Left renal cortex interstitium (tissue), 4 donors: Measurements from ENCODE around the gene ARSG. TPM values are rescaled to one million over a fixed set of nuclear protein-coding genes. Genes with fewer than 3 reads are reported as not detected.
"Not testable (repeated sequence)": the region's sequence is repeated elsewhere in the genome, so short reads cannot be mapped to it uniquely, and the experiment has no call there.

Experiments used
- DNase-seq, 4 donors: peaks; one replicate each; pipeline ENCODE4 v3.0.0-alpha.2; 2013; ENCODE audit warnings: low read depth in 4 of 4, low spot score in 2 of 4, missing footprints in 1 of 4
- polyA plus RNA-seq, 4 donors: library from polyadenylated mRNA; unstranded; fragments of 120-200 nt; gene quantifications; one replicate each; pipeline ENCODE4 v1.2.1, GENCODE V29; 2013; ENCODE audit not compliant: insufficient read length in 4 of 4

Gene ARSG
- 1 to 10 TPM; 3.4 to 6.3 (median 4.9) TPM for polyA plus RNA-seq

DNA sequence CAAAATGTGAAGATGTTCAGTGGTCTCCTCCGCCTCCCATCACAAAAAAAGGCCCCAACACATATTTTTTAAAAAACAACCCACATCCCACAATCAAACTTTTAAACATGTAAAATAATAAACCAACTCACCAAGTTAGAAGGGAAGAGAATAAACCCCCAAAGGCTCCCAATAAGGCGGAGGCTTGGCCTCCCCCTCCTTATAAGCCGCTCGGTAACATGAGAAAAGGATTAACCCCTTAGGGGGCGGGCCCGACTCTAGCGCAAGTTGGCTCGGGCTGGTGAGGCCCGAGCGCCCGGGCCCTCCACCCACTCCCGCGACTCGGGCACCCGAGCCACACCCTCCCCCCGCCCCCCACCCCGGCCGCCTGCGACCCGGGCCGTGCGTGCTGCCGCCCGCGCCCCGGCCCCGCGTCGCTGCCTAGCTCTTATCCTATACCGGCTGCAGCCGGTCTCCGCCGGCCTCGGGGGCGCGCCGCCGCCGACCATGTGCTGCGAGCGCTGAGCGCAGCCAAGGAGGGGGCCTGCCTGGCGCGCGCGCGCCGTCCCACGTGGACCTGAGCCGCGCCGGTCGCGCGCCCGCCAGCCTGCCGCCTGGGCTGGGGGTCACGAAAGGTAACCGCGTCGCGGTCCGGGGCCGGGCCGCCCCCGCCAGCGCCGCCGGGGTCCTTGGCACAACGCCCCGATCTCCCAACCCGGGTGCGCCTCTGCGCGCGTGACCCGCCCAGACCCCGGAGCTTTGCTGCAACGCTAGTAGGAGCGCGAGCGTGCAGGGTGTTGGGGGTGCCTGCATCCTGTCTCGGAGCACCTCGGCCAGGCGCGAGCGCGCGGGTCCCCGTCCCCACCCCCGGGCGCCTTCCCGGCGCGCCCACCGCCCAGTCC is at the start of gene ARSG, which contains the start of gene SLC16A6:
ARSG (plus strand) TSS at position 541 of the 881 bp plus-strand sequence. CDS start 15,999 bp downstream, outside the sequence.
SLC16A6 (minus strand) TSS at position 173 of the 881 bp plus-strand sequence. CDS start 12,807 bp downstream, outside the sequence.
- peak in 2 of 4 donors; percentile 29 to 61 for DNase-seq

DNA sequence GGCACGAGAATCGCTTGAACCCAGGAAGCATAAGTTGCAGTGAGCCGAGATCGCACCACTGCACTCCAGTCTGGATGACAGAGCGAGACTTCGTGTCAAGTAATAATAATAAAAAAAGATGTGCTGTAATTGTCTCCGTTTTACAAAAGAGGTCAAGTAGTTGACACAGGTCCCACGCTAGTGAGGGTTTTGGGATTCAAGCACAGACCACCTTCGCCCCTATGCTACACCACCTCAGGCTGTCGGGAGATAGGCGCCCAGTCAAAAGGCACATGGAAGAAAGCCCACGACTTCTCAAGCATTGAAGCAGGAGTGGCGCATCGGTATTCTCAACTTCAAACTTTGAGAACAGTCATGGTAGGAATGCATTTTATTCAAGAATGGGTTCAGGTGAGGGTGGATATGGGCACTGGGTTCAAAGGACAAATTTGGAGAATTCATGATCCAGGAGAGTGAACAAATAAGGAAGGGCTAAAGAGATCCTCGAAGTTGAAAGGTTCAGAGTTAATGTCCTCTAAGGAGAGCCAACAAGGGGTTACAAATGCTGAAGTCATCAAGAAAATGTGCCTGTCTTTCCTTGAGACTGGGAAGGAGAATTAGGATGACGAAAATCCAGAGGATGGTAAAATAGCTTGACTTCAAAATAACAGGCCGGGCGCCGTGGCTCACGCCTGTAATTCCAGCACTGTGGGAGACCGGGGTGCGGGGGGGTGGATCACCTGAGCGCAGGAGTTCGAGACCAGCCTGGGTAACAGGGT is 44.8 kb upstream of the ARSG start:
- no peak for DNase-seq

DNA sequence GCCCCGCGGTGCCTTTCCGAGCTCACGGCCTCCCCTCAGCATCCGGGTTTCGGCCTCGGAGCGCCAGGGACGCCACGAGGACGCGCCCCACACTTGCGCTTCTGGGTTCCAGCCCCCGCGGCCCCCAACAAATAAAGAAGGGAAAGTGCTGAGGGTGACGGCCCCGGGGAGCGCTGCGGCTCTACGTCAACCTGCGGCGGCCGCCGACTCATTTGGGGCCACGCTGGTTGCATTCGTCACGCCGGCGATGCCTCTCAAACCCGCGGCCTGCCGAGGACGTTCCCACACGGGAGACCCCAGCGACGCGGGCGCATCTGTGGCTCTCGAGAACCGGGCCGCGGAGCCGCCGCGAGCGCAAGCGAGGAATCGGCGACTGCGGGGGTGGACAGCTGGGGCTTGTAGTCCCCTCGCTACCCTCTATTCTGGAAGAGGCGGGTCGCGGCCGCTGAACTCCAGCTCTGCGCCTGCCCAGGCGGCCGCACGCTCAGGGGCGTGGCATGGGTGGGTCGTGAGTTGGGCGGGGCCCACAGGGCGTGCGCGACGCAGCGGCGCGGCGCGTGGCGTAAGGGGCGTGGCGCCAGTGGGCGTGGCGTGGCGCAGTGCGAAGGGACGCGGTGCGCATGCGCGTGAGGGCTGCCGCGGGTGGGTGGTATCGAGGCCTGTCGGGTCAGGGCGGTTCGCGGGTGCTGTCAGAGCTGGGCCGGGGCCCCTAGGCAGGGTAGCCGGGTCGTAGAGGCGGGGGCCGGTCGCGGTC is 43.7 kb upstream of the ARSG start, which contains the start of gene AMZ2:
AMZ2 (plus strand) TSS at position 599 of the 754 bp plus-strand sequence. CDS start 2,145 bp downstream, outside the sequence.
- peak; percentile 85 to 88 (median 87) for DNase-seq

DNA sequence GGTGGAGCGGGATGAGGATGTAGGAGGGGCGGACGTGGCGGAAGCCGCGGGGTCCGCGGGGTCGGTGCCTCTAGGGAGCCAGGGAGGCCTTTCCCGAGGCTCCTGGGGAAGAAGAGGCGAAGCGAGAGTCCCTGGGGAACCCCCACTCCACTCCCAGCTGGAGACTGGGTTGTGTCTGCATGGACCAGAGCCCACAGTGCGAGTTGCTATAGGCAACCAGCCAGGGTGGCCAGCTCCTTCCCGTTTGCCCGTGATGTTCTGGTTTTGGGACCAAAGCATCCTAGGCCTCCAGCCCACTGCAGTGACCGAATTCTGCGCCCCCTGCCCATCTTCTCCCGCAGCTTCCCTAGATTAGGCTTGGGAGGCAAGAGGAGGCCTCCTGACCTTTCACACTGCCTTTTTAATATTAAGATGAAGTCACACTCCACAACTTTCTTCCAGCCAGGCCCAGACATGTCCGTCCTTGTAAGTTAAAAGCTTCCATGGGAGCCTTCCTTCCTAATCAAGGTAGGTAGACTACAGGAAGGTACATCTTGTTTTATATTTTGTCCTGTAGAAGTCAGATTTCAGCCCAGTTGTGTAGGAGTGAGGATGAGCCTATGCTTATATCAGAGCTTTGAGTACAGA is 43.0 kb upstream of the ARSG start:
- DNase-seq, result no peak

DNA sequence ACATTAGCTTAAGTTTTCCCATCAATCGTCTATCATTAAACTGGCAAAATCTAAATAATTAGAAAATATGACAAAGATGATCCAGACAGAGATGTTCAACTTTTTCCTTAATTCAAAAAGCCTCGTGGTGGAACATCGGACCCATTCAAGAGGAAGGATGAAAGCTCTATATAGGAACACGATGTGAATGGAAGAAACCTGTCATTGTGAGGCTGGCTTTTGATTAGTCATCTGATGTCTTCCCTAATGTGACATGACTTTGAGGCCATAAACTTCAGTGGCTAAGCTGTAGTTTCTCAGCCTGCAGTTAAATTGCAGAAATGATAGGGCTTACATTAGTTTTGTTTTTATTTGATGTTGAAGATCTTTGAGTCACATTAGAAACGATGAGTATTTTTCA is 42.4 kb upstream of the ARSG start:
- no peak for DNase-seq

DNA sequence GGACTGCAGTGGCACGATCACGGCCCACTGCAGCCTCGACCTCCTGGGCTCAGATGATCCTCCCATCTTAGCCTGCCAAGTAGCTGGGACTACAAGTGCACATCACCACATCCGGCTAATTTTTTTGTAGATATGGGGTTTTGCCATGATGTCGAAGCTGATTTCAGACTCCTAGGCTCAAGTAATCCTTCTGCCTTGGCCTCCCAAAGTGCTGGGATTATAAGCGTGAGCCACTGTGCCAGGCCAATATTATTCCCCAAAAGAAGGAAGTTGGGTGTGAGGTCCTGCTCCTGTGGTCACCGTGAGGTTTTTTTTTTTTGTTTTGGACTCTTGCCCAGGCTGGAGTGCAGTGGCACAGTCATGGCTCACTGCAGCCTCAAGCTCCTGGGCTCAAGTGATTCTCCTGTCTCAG is 41.9 kb upstream of the ARSG start:
- DNase-seq, result no peak

DNA sequence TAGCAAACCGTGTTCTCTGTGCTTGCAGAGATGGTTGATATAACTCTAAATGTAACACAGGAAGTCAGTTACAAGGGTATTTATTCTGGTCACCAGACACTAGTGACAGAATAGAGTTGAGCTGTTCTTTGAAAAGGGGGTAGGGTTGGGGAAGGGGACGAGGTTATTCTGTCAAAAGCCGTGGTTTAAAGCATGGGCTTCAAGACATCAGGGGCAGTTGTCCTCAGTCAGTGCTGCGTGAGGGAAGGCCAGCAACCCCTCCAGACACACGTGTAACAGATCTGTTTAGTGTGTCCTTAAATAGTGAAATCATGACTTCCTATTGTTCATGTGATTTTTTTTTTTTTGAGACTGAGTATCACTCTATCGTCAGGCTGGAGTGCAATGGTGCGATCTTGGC is 37.9 kb upstream of the ARSG start:
- not testable (repeated sequence) for DNase-seq

DNA sequence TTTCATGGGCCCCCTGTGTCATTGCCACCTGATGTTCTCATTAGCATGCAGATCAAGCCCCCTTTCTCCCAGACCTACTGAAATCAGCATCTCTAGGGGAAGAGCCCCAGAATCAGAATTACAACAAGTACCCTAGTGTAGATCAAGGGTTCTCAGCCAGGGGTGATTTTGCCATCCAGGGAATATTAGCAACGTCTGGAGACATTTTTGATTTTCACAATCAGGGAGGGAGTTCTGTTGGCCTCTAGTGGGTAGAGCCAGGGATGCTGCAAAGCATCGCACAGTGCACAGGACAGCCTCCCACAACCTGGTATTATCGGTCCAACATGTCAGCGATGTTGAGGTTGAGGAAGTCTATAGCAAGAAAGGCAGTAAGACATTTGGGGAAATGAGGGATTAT is 36.1 kb upstream of the ARSG start:
- no peak for DNase-seq

DNA sequence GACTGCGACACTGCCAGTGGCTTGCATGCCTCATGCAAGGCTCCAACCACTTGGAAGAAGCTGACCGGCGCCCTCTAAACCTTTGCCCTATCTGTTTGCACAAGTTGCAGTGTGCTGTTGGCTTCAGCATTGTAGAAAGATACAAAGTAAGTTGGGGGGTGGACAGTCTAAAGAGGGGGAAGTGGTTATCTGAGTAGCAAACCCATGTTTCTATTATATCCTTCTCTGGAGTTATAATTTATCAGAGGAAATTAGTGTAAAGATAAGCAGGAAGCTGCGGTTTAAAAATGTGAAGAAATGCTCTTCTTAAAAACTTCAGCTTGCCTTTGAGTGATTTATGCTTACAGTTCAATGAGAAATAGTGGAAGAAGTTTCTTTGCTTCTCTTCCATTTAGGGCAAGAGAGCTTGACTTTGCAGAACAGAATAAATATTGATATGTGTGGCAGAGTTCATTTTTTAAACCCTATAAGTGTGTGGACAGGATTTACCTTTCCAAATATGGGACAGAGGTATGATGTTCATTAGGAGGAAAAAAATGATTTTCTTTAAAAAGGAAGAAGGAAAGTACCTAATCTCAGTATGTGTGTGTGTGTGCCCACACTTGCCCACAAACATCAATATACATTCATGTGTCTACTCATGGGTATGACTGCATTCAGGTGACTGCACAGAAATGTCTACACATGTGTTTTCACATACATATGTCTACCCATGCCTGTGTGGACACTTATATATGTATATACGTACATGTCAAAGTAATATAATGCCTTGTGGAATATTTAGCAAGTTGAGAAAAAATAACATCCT is 35.4 kb upstream of the ARSG start:
- DNase-seq, result no peak

DNA sequence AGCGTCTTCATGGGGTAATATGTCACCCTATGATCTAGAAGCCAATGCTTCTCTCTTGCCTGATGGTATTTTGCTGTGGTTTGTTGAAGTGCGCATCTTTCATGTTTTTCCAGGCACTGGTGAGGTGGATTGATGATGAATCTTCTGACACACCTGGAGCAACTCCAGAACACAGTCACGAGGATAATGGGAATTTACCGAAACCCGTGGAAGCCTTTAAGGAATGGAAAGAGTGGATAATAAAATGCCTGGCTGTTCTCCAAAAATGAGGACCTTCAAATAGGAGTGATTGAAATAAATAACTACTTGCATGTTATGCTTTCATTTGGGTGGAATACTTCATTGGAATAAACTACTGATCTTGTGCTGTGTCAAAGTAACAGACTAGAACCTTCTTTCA is 34.6 kb upstream of the ARSG start:
- not testable (repeated sequence) for DNase-seq

DNA sequence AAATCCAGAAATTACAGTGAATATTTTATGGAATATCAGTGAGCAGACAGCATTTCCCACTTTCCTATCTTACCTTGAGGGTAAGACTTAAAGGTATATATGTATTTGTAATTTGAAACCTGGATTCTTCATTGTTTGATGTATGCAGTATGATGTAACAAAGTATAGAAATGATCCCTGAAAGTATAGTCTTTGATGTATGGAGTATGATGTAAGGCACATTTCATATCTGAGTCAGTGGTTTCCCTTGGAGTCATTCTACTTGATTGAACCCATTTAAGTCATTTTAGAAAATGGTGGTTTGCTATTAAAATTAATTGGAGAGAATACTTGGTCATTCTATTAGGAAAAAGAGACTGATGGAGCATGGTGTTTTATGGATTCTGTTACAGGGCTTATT is 33.4 kb upstream of the ARSG start:
- no peak for DNase-seq

DNA sequence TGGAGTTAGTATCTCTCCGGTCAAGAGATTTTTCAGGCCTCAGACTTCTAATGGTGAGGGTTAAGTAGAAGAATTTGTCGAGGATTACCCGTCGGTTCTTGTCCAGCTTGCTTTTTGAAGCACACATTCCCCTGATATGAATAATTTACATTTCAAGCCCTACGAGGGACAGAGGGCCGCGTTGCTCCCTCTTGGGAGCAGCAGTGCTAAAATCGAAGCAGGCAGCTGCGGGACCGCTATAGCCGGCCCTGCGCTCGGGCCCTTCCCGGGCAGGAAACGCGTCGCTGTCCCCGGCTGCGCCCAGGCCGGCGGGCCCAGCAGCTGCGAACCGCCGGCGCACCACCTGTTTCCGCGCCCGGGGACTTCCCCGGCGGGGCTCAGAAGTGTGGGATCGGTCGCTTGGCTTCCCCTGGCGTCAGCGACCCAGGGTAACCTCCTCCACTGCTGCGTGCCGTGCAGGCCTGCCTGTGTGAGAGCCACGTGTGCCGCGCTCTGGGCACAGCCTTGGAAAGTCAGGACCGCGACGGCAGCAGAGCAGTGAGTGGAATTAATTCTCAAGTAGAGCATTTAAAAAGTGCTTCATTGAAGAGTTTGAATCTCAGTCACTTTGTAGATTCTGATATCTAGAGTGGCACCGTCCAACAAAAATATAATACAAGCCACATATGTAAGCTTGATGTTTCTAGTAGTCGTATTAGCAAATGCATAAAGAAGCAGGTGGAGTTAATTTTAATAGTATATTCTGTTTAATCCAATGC is 32.2 kb upstream of the ARSG start:
- DNase-seq, result not testable (repeated sequence)

DNA sequence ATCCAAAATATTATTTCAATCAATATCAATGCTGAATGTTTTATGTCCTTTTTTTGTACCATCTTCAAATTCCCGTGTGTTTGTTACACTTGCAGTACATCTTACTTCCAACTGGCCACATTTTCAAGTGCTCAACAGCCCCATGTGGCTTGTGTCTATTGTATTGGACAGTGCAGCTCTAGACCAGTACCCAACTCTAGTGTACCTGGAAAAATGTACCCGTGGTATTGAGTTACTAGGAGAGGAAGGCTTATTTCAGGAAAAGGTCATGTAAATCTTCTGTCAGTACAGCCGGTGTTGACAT is 31.7 kb upstream of the ARSG start:
- DNase-seq, result not testable (repeated sequence)

DNA sequence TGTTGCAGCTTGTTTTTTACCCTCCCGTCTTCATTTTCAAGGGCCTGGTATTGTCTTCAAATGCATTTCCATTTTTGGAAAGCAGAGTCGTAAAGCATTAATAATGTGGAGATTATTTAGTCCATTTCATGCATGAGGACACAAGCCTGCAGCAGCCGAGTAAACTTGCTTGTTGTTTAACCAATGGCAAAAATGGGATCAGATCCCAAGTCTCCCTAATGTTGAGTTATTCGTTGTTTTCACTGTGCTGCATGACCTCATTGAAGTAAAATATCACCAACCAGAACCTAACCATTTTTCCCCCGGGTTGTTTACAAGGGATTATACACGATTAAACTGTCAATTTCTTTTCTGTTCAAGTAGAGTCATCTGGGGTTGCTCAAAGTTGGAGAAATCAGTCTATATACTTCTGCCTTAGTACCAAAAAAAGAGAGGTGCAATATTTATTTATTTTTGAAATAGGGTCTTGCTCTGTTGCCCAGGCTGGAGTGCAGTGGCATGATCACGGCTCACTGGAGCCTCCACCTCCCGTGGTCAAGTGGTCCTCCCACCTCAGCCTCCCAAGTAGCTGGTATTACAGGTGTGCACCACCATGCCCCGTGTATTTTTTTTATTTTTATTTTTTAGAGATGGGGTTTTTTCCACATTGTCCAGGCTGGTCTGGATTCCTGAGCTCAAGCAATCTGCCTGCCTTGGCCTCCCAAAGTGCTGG is 31.1 kb upstream of the ARSG start:
- DNase-seq, result peak in 1 of 4 donors; percentile 19

DNA sequence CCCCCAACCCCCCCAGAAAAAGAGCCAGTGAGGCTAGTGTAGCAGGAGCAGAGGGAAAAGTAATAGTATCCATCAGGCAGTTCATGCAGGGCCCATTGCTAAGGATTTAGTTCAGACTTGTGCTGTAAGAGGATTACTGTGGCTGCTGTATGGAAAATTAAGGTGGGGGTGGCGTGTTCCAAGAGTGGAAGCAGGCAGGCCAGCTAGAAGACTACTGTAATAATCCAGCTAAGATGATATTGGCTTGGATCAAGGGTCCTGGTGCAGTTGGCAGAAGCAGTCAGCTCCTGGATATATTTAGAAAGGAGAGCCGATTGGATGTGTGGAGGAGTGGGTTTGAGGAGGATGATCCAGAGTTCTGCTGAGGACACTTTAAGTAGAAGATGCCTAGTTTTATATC is 28.8 kb upstream of the ARSG start:
- not testable (repeated sequence) for DNase-seq

DNA sequence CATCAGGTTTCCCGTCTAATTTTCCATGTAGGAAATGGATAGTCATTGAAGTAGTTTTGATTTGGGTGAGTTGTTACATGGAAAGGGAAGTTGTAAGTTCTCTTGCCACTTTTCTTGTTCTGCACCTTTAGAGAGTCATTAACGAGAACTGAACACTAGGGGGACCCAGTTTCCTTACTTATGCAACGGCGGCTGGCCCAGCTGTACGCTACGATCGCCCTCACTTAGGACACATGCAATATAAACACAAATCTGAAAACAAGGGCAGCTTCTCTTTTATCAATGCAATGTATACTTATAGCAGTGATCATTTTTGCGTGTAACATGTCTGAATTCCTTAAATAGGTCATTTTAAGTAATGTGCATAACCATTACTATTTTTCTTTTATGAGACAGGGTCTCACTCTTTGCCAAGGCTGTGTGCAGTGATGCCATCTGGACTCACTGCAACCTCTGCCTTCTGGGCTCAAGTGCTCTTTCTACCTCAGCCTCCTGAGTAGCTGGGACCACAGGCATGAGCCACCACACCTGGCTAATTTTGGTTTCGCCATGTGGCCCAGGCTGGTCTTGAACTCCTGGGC is 28.1 kb upstream of the ARSG start:
- DNase-seq, result not testable (repeated sequence)

DNA sequence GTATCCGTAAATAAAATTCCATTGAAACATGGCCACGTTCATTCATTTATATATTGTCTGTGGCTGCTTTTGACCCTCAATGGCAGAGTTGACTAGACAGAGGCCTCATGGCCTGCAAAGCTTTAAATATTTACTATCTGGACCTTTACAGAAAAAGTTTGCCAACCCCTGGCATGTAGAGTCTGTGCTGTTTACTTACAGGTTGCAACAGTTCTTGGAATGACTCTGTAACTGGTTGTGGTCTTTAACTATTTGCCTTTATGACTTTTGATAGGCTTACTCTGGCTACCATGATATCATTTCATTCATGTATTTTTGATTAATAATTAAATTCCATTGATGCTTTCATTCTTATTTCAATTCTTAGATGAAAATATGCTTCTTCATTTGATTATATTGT is 25.5 kb upstream of the ARSG start:
- not testable (repeated sequence) for DNase-seq

DNA sequence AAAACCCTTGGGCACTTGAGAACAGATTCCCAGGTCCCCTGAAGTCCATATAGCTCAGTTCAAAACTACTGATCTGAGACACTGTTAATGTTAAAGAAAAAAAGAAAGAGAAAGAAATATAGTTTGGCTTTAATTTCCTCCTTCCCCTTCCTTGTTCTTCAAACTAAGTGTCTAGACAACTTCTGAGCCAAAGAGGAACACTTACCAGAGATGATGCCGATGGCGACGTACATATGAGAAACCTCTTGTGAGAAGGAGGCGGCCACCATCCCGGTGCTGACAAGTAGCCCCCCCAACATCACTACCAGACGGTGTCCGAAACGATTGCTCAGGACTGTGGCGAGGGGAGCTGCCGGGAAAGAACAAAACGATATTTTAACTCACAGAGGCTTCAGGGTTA is 17.6 kb upstream of the ARSG start:
- DNase-seq, result no peak
